Esophagus squamous epithelium (tissue), 4 donors: ENCODE results near the gene SAMD3.

ENCODE experiments used
- CTCF ChIP-seq, 6 experiments: fragments of 450-650 bp in 4 of 6; fragments of 200-600 bp in 2 of 6; sonication (generic) in 2 of 6; IDR thresholded peaks; one replicate each; pipeline ENCODE4 v1.5.1; 2016 to 2019; ENCODE audit warnings: antibody characterized with exemption in 6 of 6, mild to moderate bottlenecking in 4 of 6, moderate library complexity in 4 of 6
- POLR2A ChIP-seq, 4 donors: fragments of 450-650 bp; IDR thresholded peaks; one replicate each; pipeline ENCODE4 v1.6.1; 2017; ENCODE audit warnings: antibody characterized with exemption in 4 of 4, mild to moderate bottlenecking in 4 of 4, moderate library complexity in 3 of 4

- TF ChIP-seq CTCF (IDR thresholded peaks at IDR 0.05) (no peak), POLR2A (IDR thresholded peaks at IDR 0.05) (no peak)
Observed at GRCh38 chr6:130136798-130137197, 86.0 kb downstream of the SAMD3 start.
